Activated naive CD4-positive, alpha-beta T cell treated with anti-CD3 and anti-CD28 coated beads, Interleukin-2, amount 50 U/mL, for 16 hours (primary cell): ENCODE results near the gene PEG3.

ENCODE experiments used
- DNase-seq: peaks from one replicate; pipeline ENCODE4 v3.0.0-alpha.2; 2020

The PEG3 gene

DNA sequence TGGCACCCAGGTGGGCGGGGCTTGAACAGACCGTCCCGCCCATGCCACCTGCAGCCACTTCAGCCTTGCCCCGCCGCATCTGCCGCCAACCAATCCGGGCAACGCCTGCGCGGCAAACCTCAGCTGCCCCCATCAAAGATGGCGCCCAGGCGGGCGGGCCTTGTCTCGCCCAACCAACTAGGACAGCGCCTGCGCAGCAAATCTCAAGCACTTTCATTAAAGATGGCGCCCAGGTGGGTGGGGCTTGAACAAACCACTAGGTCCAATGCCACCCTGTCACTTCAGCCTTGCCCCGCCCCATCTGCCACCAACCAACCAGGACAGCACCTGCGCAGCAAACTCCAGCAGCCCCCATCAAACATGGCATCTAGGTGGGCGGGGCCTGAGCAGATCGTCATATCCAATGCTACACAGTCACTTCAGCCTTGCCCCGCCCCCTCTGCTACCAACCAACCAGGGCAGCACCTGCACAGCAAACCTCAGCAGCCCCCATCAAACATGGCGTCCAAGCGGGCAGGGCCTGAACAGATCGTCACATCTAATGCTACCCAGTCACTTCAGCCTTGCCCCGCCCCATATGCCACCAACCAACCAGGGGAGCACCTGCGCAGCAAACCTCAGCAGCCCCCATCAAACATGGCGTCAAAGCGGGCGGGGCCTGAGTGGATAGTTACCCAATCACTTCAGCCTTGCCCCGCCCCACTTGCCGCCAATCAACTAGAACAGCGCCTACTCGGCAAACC, 1.4 kb downstream of the PEG3 start:
- no peak for DNase-seq

DNA sequence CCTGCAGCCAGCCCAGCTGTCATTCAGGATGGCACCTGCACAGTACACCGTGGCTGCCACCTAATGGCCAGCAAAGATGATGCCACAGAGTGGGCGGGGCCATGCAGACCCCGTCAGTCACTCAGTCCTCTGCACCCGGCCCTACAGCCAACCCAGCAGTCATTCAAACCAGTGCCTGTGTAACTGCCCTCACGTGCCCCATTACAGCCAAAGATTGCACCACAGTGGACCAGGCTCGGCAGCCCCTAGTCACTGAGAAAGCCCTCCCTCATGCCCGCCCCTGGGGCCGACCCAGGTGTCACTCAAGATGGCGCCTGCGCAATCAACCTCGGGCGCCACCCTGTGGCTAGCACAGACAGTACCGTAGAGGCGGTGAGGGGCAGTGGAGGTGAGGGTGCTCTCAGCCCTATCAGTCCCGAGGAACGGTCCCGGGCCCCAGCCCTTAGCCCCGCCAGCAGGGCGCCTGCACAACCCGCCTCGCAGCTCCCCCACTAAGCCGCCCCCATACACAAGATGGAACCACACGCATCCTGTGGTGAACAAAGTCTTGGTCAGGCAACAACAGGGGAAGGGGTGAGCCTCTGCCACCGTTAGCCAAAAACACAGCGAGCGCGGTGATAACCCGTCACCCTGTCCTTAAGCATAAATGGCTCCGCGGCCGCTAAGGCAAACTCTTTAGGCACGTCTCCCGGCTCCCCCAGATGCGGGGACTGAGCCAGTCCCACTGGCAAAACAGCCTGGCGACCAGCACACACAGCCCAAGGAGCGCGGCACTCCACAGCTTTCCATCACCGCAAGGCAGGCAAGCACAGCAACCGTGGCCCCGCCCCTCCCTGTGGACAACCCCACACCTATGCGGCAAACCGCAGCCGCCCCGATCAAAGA, 2.3 kb downstream of the PEG3 start:
- no peak for DNase-seq

DNA sequence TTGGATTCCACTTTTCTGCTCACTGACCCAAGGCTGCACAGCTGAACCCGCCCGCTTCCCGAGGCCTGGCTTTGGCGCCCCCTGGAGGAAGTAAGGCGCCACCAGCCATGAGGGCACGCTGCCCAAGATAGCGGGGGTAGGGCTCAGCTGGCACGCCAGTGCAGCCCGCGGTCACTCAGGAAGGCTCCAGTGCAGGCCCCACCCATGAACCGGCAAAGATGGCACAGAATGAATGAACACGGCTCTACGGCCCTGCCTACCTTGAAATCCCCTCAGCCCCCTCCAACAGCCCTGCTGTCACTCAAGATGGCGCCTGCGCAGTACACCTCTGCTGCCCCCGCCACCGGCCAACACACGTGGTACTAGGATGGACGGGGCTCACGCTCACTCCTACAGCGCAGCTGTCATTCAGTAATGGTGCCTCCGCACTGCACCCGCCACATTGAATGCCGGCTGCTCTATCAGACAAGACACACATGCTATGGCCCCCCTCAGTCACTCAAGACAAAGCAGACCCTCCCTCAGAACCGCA, 3.0 kb downstream of the PEG3 start:
- no peak for DNase-seq

DNA sequence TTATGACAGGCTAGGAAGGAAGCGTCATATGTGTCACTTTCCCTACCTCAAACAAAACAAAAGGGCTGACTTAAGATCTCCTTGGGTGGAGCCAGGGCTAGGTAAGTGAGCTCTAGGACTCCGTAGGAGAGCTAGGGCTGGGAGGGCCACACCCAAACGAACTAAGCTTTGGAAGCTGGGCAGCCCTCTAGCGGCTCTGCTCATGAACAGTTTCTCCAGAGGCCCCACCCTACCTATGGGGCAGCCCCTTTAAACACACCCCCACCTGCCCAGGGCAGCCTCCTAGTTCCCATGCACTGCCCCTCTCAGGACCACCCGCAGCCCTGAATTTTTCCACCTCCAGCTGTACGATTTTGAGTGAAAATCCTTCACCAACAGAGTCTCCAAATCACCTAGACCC, 3.5 kb downstream of the PEG3 start:
- no peak for DNase-seq

DNA sequence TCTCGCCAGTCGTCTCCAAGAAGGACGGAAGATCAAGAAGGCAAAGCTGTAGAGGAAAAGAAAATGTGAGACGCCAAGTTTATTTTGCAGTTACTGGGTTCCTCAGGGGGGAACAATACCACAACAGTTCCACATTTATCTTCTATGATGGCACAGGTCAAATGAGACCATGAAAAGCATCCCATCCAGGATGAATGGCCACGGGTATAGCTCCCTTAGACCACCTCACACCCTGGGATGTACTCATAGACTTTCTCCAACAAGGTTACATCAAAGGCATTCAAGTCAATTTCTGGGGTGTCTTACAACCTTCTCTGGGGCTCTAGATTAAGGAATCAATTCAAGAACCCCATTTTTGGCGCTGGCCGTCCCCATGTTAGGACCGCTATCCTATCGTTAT, 4.5 kb downstream of the PEG3 start:
- DNase-seq, result no peak

DNA sequence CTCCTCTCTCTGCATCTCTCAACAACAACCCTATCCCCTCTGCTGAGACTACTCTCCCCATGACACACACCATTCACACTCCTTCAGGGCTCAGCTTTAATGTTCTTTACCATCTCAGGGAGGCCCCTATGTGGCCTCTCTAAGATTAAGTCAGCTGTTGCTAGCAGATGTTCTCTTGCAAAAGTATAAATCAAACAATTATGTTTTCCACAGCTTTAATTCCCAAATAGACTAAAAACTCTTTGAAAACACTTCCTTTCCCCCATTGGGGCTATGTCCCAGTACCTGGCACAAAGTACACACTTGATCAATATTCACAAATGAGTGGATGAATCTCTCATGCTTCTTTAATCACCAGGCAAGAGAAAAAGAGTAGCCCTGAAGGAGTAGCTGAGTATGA, 5.1 kb downstream of the PEG3 start:
- DNase-seq, result no peak

DNA sequence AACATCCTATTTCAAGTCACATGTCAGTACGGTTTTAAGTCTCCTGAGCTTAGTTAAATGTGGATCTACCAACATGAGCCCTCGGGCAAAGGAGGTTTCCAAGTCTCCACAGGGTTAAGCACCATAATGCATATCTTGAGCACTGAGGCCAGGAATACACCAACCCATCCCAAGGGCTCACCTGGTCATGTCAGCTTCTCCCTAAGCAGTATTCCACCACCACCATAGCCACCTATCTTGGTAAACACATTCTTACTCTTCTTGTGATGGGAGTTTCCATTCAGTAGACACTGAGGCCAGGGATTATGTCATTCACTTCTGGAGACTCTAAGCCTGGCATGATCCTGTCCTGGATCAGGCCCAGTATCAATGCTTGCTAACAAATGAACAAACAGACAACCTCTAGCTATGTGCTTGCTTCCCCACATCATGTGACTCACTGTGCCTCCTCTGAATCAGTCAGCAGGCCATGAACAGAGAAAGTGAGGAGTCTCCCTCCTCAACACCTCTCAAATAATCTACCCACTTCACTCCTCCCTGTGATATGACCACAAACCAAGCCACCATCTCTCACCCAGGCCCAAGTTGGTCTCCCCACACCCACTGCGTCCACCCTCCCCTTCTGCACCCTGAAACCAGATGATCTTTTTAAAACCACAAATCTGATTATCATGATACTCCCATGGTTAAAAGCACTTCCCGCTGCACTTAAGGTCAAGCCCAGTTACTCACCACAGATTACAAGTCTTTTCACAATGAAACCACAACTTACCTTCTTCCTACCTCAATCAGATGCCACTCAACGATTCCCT, 5.8 kb downstream of the PEG3 start:
- no peak for DNase-seq

DNA sequence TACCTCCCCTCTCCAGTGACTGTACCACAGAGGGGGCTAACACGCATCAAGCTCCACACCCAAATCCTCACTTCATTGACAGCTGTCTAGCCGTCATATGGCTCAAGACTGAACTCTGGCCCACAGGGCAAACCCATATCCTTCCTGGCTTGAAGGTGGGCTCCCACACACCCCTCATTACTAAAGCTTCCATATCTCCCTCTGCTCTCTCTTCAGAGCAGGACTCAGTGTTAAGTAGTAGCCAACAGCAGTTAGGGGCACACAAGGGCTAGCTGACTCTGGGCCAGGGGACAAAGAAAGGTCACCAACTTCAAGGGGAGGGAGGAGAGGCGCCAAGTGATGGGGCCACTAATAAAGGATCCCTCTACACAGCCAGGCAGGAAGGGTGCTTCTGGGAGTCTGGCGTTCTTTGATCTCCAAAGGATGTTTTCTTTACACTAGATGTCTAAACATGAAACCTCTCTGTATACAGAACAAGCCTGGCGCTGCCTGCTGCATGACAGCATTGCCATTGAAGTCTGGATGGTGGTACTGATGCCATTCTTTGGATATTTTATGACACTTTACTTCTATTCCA, 8.1 kb downstream of the PEG3 start:
- no peak for DNase-seq

DNA sequence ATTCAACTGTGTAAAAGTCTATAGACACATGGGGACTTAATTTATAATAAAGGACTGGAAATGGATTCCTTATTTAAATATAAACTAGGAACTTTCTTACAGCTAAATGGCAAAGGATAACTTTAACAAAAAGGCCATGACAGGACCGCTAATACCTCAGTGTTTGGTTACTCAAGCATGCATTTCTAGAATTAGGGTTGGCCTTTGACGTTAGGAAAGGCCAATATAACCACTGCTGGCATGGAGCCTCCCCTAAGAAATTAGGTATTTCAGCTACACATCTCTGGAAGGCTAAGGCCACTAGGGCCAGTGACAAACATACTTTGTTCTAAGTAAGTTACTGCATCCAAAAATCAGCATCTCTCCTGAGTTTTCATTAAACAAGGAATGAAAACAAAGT, 9.3 kb downstream of the PEG3 start:
- no peak for DNase-seq

DNA sequence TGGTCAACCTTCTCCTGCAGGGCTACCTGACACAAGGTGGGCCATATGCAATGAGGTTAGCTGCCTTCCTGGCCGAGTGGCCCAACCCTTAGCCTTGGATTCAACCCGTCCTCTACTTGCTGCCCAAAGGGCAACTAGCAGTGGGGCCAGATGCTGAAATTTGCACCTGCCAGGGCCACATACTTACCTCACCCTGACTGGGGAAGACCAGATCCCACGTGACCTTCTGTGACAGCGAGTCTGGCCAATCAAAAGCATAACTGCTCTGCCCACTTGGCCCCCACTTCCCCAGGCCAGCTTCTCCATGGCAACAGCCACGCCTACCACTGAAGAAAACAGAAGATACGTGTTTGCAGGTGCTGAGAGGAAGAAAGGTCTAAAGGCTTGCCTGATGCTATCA, 10.9 kb downstream of the PEG3 start:
- DNase-seq, result no peak

DNA sequence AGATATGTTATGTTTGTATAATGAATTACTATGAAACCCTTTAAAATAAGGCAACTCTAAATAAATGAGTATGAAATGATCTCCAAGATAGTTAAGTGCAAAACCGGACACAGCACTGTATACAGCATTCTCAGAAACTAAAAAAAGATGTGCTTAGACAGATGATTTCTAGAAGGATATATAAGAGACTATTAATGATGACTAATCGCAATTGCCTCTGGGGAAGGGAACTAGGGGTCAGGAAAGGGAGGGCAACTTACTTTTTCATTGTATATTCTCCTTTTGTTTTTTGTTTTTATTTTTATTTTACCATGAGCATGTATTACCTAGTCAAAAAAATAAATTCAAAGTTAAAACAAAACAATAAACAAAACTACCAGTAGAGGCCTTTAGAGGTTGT, 12.8 kb downstream of the PEG3 start:
- DNase-seq, result no peak

DNA sequence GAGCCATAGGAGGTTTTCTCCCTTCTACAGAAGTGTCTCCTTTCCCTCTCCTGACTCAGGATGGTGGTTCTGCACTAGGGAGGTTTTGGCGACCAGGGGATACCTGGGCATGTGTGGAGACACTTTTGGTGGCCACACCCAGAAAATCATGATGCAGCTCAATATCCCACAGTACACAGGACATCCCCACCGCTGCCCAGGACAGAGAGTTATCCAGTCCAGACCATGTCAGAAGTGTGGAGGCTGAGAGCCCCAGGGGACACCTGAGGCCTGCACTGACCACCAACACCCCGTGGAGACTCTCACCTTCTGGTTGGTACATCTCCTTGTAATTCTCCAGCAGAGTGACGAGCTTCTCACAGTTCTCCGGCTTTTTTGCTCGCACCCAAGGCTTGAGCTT, 16.6 kb downstream of the PEG3 start:
- no peak for DNase-seq

DNA sequence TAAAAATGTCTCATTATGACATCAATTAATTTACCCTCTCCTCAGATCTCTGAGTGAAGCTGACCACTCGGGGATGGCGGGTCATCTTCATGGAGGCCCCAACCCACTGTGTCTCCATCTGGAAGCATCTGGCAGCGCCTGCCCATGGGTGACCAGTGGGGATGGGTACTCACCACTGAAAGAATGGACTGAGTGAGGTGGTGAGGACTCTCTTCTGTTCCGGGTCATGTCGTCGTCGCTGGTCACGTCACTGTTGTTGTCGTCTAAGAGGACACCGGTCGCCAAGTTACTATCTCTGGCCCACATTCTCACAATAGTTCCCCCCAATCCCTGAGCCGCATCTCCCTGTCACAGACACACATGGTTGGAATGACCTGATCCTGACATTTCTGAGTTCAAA, 17.1 kb downstream of the PEG3 start:
- DNase-seq, result no peak

DNA sequence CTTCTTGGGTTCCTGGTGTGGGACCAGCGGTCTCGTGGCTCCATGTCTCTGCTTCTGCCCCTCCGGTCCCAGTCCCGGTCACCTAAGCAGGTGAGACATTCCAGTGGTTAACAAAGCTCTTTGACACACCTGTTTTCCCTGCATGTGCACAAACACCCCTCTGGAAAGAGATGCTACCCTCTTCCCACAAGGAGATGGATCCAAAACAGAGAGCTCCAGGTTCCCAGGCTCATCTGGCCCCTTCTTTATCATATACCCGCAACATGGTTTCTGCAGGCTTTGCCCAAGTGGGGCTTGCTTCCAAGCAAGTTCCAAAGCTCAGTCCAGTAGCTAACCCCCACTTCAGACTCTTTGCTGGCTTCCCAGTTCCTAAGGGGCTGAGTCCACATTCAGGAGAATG, 17.8 kb downstream of the PEG3 start:
- DNase-seq, result no peak

DNA sequence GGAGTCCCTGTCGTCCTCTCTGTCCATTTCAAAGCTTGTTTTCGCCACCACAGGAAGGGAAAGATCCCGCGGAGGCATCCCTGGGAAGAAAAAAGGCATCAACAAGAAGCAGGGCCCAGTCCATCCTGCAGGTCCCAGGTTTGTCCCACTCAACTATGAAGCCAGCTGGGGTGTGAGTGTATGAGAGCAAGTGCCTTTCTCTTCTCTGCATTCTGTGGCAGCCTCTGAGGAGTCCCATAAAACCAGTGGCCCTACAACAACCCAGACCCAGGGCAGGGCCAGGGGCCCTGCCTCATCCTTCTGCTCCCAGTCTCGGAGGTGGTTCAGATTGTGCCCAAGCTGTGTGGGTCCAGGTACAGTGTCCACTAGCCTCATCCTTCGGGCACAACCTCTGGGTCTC, 18.9 kb downstream of the PEG3 start:
- no peak for DNase-seq

DNA sequence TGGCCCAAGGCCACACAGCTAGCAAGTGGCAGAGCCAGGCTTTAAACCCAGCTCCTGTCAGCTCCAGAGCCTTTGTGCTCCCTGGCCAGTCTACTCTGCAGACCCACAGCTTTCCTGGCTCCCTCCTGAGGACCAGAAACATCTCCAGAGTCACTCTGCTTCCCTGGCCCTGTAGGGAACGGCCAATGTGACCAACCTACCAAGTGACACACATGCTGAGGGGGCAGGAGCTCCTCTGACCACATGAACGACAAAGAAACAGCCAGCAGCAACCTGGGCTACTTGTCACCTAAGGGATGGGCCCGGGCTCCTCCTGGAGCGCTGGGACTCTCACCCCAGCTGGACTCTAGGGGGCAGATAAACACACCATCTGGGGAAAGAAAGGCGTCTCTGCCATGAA, 19.3 kb downstream of the PEG3 start:
- no peak for DNase-seq

DNA sequence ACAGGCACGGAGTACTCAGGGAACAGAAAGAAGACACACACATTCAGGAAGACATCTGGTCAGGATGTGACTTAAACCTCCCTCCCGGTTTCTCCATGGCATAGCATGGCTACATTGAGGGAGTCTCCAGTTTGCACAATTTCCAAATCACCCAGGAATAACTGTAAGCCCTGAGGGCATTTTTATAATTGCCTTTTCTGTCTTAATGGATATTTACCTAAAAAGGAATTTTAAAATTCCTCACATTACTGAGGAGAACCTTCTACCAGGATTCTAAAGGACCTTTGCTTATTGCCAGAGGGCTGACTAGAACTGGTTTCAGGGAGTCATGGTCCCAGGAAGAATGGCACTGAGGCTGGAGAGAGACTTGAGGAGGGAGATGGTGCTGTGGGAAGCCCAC, 21.4 kb downstream of the PEG3 start:
- DNase-seq, result no peak

DNA sequence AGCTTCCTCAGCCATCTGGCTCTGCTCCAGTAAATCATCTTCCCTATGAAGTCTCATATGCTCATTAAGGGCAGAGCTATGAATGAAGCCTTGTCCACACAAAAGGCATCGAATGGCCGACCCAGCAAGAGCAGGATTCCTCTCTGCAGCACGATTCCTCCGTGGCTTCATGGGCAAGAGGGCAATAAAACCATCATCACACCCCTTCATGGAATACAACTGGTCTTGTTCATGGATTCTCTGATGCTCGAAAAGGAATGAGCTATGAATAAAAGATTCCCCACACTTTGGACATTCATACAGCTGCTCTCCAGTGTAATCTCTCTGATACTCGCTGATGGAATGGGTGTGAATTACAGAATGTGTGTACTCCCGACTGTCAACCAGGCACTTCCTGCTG, 25.9 kb downstream of the PEG3 start:
- no peak for DNase-seq

DNA sequence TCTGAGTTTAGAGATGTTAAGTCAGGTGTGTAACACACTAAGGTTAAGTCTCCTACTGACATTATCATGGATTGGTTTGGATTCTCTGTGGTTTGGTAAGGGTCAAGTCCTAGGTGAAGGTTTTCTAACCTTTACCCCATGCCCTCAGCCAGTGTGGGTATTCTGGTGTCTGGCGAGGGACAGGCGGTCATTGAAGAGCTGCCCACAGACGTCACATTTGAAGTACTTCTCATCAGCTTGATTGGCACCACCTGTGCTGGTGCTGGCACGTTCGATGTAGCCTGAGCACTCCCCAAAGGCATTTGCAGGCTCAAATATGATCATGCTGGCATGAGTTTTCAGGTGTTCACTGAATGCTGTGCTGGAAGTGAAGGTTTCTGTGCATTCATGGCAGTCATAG, 27.0 kb downstream of the PEG3 start:
- DNase-seq, result no peak

DNA sequence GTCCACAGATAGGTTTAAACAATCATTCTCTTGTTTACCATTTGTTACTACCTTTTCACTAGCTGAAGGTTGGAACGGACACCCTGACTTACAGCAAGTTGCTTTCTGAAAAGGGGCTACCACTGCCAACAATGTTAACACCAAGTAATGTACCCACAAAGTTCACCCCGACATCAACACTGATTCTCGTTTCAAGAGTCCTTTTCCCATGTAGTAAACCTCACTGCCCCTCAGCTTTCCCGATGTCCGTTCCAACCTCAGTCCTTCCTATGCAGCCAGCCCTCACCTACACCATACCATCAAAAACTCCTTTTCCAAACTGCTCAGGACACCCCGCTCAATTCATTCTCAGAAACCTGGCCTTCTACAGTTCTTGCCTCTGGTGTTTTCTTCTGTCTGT, 29.0 kb downstream of the PEG3 start:
- DNase-seq, result no peak

DNA sequence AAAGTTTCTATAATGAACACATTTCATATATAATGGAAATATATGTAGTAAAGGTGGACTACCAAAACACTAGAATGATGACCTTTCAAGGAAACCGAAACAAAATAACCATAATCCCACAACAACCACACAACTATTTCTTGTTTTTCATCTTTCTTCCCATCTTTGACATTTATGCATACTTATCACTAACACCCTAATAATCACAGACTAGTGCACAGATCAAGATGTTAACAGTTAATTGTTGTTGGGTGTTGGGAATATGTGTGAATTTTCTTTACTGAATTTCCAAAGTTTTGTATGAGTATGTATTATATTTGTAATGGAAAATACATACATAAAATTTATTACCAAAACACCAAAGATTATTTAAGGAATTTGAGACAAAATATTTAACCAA, 30.3 kb downstream of the PEG3 start:
- DNase-seq, result no peak

DNA sequence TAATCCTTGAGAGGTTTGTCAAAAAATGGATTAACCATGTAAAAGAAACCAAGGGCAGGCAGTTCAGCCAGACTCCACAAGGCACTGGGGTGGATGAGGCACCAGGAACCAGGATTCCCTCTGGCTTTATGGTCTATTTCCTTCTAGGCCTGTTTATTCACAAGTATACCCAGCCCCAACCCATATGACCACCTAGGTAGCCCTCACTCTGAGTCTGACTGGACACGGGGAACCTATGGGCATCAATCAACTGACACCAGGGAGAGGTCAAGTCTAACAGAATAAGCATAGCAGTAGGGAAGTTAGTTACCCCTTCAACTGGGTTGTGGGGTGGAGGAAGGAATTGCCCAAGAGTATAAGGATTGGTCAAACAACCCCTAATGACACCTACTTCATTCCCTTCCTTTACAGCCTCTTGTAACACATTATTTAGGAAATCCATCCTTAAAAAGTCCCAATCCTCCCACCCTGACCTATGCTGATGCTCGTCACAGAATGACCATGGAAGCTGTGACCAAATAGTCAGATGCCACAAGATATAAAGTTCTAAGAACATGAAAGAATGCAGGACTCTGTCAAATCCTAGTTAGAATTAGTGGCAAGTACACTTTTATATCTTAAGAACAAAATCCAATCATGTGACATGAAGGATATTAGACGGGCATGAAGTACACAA, 31.7 kb downstream of the PEG3 start:
- no peak for DNase-seq

DNA sequence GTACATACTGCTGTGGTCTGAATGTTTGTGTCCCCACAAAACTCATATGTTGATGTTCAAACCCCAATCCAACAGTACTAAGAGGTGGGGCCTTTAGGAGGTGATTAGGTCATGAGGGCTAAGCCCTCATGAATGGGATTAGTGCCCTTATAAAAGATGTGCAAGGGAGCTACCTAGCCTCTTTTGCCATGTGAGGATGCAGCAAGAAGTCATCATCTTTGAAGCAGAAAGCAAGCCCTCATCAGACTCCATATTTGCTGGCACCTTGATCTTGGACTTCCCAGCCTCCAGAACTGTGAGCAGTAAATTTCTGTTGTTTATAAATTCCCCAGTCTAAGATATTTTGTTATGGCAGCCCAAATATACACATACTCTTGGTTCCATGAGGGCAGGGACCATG, 33.9 kb downstream of the PEG3 start:
- no peak for DNase-seq
